HG02623 (cell line): ENCODE data around the gene NPAS3.
A peak's percentile ranks its signal among the peaks of the same experiment; 100 is the strongest.

Experiments
- ATAC-seq: cut with Tn5 transposase; IDR thresholded peaks from one replicate; pipeline ENCODE4 v1.9.1; 2021; ENCODE audit warnings: moderate library complexity; ENCODE audit not compliant: unreplicated experiment

The NPAS3 gene

DNA sequence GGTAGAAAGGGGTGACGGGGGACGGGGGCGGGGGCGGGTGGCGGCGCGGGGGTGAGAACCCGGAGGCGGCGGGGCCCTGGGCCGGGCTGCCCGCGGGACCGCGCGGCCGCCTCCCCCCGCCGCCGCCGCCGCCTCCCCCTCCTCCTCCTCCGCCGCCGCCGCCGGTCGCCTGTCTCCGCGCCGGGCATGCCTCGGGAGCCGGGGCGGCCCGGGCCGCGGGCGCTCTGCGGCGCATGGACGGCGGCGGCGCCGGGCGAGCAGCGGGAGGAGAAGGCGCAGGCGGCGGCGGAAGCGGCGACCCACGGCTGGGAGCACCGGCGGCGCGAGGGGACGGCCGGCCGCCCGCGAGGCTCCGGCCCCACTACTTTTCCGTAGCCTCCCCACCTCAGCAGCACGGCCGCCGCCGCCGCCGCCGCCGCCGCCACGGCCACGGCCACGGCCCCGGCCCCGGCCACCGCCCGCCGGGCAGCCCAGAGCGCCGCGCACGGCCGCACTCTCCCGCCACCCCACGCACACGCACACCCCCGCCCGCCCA lies at the start of gene NPAS3:
Gene NPAS3 (plus strand): TSS at position 161 of the 535 bp plus-strand sequence.
- peak; percentile 31 for ATAC-seq

DNA sequence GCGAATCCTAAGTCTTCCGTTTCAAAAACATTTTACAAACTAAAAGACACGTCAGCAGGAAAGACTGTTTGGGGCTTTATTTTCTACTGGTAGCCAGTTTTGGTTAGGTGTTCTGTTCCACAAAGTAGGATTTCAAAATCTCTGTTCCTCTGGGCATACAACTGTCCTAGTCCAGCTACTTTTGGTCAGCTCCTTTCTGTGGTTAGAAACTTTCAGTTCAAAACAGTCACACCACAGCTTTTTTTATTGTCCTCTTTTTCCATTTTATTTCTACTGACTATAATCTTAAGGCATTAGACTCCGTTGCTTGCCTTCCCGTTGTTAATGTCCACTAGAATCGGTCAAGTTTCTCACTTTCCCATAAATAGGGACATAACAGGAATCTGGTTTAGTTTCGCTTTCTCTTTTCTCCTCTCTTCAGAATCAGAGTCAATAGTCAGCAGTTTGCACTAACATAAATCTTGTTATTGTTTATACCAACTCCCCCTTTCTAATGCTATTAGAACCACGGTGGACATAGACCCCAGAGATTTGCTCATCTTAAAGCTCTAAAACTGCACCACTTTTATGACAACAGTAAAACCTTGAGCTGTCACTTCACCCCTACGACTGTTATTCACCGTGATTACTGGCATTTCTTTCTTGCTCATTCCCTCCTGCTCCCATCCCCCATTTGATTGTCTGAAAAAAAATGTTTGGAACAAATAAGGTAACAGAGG lies 41.5 kb upstream of the NPAS3 start:
- ATAC-seq: no peak

DNA sequence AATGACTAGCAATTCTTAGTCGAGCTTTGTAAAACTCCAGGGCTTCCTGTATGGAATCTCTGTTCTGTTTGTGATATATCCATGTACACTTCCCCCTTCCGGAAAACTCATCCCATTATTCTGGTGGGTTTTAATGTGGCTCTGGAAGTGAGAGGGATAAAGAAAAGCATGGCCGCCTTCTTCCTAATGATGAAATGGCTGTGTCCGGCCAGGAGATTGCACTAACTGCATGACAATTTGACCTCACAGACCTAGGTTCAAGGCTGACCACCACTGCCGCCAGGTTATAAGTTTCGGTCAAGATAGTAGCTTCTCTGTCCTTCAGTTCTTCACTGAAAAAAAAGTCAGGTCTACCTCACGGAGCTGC lies 41.0 kb upstream of the NPAS3 start:
- no peak for ATAC-seq

DNA sequence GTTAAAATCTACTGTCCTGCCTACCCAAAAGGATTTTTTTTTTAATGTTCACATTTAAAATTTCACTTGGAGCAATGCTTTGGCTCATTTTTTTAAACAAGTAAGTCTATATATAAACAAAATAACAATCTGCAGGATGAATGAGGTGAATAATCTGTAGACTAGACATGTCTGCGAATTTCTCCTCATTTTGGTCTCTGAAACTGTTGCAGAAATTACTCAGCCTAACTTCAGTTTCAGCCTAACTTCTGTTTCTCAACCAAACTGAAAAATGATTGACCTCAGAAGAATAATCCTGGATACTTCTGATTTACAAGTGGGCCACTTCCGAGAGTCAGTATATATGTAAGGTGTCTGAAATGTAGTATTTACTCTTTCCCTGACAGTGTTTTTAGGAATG lies 39.8 kb upstream of the NPAS3 start:
- ATAC-seq: no peak

DNA sequence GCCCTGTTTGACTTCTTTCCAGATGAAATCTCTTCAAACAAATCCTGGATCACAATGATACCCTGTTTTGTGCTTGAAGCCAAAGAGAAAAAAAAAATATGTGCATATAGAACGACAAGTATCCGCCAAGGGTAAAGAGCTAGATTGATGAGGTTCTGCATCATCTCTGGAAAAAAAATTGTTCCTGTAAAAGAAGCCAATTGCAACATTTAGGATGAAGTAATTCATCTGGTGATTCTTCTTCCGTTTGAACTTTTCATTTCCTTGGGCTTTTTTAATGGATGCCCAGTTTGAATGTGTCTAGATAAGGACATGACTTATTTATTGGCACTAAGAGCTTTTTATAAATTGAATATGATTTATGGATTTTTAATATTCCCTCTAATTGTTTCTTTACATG lies 38.1 kb upstream of the NPAS3 start:
- ATAC-seq: no peak

DNA sequence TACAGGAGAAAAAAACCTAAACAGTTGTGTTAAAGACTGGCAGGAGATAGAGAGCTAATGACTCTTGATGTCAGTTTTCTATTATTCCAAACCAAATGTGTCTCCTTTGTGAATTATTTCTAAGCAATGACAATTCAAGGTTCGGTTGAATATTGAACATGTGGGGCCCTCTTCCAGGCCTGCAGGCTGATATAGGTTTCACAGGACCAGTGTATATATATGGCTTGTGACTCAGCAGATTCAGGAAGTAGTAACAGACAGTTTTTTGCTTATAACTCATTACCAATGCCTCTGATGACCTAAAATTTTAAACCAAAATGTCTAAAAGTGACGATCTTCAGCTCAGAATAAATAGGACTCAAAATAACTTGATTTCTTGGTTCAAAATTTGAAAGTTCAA lies 33.7 kb upstream of the NPAS3 start:
- ATAC-seq: no peak

DNA sequence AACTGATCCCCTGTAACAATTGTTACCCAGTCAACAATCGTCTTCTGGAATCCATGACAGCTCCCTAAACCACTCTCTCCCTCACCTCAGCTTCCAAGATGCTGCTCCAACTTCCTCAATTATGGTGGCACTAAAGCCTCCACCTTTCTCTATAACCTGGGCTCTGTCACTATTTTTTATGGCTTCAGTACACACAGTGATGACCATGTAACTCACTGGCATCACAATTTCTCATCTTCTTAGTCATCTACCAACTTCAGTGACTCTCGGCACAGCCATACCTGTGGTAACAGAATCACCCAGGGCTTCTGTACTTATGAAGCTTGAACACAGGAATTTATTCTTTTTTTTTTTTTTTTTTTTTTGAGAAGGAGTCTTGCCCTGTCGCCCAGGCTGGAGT lies 32.0 kb upstream of the NPAS3 start:
- ATAC-seq: no peak

DNA sequence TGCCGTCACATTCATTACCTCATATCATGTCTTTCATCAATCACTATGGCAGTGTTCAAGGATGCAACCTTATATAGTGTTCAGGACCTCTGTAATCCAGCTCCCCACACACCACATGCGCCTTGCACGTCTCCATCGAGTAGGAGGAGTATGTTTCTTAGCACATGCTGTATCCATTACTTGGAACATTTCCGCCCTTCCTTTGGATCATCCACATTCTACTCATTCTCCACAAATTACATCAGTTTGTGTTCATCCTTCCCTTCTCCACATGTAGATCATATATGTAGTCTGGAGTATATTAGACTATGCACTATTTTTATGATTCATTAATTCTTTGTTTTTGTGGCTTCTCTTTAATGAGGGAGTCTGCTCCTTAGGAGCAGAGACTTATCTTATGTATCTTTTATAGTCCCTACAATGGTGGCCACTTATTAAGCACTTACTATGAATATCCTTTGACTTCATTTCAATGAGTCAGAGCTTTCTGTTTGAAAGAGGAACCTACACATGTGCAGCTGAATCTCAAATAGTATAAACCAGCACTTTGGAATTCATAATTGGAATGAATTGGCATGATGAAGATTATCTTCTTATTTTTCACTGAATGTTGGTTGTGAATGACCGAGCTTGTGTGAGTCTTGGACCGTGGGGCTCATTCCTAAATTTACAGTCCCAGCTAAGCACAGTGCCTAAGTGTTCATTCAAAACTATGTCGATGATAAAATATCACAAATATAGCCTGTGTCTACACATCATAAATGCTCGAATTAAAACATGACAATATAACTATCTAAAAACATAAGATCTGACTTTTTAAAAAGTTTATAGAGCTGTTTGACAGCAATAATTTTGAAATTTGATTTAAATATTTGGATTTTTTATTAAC lies 30.2 kb upstream of the NPAS3 start:
- no peak for ATAC-seq

DNA sequence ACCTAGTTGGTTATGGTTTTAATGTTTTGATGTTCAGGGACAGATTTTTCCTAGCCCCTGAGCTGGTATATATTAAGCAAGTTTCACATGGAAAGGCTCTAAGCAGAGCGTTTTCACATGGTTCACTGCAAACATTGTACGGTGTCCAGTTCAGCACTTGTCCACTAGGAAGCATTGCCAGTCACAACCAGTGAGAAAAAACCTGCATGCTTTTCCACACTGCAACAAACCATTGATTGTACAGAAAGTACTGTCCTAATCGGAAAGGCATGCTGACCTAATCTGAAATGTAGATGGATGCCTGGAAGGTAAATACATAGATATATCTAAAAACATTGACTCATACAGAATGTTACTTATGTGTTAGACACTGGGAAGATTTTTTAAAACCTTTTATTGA lies 25.0 kb upstream of the NPAS3 start:
- no peak for ATAC-seq

DNA sequence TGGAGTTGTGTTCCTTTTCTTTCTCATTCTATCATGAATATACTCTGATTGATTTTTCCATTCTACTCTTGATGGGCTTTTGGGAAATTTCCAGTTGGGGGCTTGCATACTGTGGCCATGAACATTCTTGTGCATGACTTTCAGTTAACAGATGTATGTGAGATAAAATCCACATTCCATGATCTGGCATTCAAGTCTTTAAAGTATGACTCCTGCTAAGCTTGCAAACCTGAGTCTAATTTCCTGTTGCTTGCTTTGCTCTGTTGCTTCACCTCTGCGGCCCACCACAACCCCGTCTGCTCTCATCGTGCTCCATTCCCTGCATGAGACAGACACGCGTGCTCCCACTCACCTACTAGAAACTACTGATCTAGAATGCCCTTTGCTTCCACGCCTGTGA lies 24.3 kb upstream of the NPAS3 start:
- ATAC-seq: no peak

DNA sequence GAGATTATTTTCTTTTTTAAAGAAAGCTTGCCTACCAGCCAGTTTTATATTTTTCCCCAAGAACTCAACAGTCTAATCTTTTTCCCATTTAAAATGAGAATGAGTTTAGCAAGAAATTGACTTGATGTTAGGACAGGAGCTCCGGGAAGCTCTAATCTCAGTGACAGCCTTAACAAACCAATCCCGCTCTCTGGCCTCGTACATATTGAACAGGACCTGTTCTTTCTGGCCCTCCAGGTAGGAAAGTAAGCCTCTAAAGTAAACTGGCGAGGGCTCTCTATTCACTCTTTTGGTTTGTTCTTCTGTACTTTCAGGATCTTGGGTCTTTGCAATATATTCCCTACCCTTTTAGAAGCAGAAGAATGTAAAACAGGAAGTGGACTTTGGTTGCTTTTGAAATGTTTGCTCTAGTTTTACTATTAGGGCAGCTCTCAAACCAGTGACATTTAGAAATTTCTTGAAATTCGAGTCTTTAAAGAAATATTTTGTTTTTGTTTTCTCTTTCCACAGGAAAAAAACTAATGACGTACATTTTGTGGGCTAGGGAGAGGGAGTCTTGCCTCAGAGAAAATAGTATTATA lies 17.9 kb upstream of the NPAS3 start:
- no peak for ATAC-seq

DNA sequence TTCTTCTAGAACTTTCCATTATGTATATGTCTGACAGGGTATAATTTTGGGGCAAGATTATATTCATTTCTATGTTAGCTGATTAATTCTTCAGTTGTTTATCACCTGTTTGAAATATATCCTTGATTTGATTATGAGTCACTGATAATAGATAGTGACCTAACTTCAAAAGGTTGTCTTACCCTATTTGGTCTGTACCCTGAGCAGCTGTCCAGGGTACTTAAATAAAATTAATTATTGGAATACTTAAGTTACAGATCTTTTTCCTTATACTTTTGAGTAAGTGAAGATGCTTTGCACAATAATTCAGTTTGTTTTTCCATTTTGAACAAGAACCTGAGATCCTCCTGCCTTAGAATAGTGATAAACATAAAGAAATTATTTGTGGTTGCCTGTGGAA lies 13.2 kb upstream of the NPAS3 start:
- ATAC-seq: no peak

DNA sequence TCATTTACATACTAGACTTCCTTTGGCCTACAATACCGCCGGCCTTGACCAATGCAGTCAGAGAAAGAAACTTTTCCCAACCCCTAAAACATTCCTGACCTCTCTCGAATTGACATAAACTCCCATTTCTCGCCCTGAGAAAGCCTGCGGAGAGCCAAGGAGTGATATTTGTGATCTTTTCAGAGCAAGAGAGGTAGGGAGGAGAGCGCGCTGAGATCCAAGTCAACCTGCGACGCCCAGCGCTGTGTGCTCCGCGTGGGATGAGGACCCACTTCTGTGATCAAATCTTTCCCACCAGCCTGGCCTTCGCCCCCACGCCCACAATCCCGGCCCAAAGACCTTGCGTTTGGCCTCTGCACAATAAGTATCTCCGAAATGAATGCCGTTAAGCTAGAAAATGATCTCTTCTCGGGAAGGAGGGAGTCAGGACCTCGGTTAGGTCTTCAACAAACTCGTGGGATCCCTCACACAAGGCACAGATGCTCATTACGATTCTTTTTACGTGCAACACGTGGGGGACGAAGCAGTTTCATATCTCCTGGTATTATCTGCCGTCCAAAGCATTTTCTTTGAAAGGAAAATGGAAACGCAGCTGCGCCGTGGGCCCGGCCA lies 6.3 kb upstream of the NPAS3 start:
- no peak for ATAC-seq

DNA sequence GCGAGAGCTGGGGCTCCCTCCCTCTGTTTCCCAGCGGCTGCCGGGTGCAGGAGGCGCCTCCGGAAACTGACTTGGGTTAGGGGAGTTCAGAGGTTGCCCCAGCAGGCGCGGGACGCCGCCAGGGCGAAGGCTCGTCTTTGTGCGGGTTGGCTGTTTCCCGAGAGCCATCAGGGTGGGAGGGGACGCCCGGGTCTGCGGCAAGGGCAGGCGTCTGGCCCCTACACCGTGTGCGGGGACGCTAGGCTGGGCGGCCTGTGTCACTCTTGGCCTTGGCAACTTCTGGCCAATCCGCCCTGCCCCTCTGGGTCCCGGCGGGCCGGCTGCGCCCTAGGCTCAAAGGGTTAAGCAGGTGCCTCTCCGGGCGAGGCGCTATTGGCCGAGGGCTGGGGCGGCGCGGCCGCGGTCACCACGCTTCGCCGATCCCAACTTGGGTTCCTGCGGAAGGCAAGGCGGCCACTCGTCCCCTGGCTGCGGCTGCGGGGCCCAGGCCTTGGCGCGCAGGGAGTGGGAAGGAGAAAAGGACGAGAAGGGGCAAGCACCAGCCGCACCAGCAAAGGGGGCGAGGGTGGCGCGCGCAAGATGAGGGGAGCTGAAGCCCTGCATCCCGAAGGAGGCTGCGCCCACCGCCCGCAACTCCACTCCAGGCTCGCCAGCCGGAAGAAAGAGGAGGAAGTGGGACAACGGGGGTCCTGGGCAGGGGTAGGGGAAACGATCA lies 5.6 kb upstream of the NPAS3 start:
- no peak for ATAC-seq

DNA sequence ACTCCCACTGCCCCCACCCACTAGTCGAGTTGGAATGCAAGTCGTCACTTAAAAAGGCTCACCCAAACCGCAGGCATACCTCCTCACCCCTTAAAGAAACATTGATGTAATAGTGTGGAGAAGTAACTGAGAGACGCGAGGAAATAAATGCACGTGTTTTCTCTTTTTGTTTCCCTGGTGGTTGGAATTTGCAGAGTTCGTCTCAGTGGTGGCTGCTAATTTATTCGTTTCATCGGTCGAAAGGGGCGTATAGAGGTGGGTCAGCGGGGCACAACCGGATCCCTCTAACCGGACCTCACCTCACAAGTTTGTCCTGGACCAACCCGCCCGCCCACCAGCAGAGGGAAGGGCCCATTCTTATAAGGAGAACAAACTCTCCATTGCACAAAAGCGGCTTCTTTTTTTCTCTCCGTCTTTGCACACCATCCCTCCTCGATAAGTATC lies 5.0 kb upstream of the NPAS3 start:
- ATAC-seq: no peak

DNA sequence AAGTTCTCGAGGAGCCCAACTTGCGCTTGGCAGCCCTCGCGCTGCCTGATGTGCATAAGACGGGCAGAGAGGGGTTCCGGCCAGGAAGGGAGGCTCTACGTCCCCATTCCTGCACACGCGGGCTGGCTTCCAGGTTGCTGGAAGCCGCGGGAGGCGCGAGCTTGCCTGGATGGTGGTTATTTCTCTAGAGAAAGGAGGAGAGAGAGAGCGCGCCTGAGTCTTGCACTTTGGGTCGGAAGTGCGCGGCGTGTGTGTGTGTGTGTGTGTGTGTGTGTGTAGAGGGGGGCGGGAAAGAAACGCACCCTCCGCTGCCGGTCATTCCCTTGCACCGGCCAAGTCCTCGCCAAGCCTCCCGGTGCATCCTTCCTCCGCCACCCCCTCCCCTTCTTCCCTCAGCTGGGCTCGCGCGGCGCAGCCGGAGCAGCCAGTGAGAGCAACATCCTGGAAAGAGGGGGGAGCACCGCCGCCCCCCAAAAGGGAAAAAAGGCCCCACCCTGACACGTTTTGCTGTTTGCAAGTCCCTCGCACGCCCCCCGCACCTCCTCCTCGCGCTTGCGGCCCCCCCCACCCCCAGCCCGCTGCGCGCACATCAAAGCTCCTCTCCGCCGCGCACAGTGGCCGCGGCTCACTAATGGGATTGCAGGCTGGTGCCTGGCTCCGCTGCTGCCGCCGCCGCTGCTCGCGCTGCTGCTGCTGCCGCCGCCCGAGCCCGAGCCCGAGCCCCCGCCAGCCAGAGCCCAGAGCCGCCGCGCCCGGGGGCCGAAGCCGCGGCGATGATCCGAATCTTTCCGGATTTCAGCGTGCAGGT lies 4.4 kb upstream of the NPAS3 start:
- no peak for ATAC-seq

DNA sequence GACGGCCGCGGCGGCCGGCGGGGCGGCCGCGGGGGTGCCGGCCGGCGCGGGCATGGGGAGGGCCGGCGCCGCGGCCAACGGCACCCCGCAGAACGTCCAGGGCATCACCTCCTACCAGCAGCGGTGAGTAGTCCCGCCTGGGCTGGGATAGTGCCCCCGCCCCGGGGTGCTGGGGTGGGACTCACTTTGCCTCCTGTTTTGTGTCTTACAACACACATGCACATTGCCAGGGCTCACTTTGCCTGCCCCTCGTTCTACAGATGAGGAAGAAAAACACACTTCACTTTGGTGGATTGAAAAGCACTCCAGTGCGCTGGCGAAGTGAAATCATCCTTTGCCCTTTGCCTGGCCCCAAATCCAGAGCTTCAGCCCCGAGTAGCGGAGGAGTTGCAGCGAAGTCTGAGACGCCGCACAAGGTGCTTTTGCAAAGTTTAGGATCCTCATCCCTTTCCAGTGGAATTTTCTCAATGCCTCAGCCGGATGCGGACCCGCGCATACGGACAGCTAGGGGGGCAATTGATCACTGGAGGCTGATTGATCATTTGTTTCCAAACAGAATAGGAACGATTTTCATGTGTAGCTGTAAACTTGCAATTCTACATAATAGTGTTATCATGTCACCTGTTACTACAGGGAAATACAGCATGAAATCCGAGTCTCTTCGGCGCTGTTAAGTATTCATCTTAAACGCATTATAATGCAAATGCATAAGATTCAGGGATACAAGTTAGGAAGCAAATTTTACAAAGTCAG lies 3.6 kb upstream of the NPAS3 start:
- ATAC-seq: no peak

DNA sequence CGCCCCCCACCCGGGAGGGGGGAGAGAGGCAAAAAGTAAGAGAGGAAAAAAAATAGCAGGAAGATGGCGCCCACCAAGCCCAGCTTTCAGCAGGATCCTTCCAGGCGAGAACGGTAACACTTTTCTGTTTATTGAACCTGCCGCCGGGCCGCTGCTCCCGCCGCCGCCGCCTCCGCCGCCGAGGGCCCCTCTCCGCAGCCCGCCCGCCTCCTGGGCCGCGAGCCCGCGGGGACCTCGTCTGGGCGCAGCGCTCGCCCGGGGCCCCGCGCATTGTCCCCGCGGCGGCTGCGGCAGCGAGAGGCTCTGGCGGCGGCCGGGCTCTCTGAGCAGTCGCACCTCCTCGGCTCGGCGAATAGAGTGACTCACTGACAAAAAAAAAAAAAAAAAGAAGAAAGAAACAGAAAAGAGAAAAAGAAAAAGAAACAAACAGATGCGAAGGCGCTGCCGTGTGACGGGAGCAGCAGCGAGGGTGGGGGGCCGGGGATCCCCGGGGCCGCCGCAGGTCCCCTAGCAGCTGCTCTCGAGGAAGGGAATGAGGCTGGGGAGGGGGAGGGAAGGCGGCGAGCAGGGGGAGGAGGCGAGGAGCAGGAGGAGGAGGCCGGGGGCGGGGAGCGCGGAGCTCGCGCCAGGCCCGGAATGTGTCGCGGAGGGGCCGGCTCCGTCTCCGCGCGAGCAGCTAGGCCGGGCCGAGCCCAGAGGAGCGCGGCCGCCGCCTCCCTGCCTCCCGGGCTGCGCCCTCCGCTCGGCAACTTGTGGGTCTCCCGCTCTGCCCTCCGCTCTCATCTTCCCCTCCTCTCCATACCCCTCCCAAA lies 781 bp downstream of the NPAS3 start:
- ATAC-seq: peak; percentile 30
